HepG2 (cell line): ENCODE data around the gene CDC6. TPM values are rescaled to one million over a fixed set of nuclear protein-coding genes. Genes with fewer than 3 reads are reported as not detected.

Experiments used
- FIP1L1 ChIP-seq: fragments of 200-400 bp; formaldehyde crosslinking; IDR thresholded peaks from 2 replicates; pipeline ENCODE4 v1.6.1; 2018; ENCODE audit warnings: low read depth, mild to moderate bottlenecking, low read length, moderate library complexity, borderline replicate concordance; ENCODE audit not compliant: insufficient read depth
- FOXO1 ChIP-seq: sonication (generic); formaldehyde crosslinking; IDR thresholded peaks from 2 replicates; pipeline ENCODE4 v1.4.0; 2020; ENCODE audit warnings: missing genetic modification reagents
- GATAD2A ChIP-seq: IDR thresholded peaks from 2 replicates; pipeline ENCODE4 v1.6.1; 2016
- HINFP ChIP-seq: sonication (generic); formaldehyde crosslinking; IDR thresholded peaks from 2 replicates; pipeline ENCODE4 v1.4.0; 2020; ENCODE audit warnings: low read depth, mild to moderate bottlenecking, missing genetic modification reagents
- HNF1A ChIP-seq, 2 experiments: sonication (generic) in 1 of 2; formaldehyde crosslinking in 1 of 2; IDR thresholded peaks; 2 replicates each; pipeline versions ENCODE4 v1.4.0 to v1.6.1; 2016 to 2020; ENCODE audit warnings: borderline replicate concordance in 1 of 2, low read depth in 1 of 2, mild to moderate bottlenecking in 1 of 2, missing genetic modification reagents in 1 of 2
- IRF9 ChIP-seq: sonication (generic); formaldehyde crosslinking; IDR thresholded peaks from 2 replicates; pipeline ENCODE4 v1.8.0; 2022; ENCODE audit warnings: missing genetic modification reagents, mild to moderate bottlenecking, borderline replicate concordance
- MIXL1 ChIP-seq: IDR thresholded peaks from 2 replicates; pipeline ENCODE4 v1.6.1; 2016
- NFE2 ChIP-seq: sonication (generic); formaldehyde crosslinking; IDR thresholded peaks from 2 replicates; pipeline ENCODE4 v1.4.0; 2020; ENCODE audit warnings: missing genetic modification reagents
- NFRKB ChIP-seq: fragments of 450-650 bp; IDR thresholded peaks from 2 replicates; pipeline ENCODE4 v1.6.1; 2017
- PATZ1 ChIP-seq: sonication (generic); formaldehyde crosslinking; IDR thresholded peaks from 2 replicates; pipeline ENCODE4 v1.4.0; 2020; ENCODE audit warnings: missing genetic modification reagents
- TCF12 ChIP-seq, 2 experiments: fragments of 450-650 bp in 1 of 2; sonication (generic) in 1 of 2; formaldehyde crosslinking in 1 of 2; IDR thresholded peaks; 2 replicates each; pipeline versions ENCODE4 v1.6.1 to v1.8.0; 2017 to 2022; ENCODE audit warnings: antibody characterized with exemption in 1 of 2, mild to moderate bottlenecking in 1 of 2, missing genetic modification reagents in 1 of 2, moderate library complexity in 1 of 2
- ZNF235 ChIP-seq: sonication (generic); formaldehyde crosslinking; IDR thresholded peaks from 2 replicates; pipeline ENCODE4 v1.8.1; 2023; ENCODE audit warnings: mild to moderate bottlenecking, missing genetic modification reagents, borderline replicate concordance
- ZNF317 ChIP-seq: sonication (generic); formaldehyde crosslinking; IDR thresholded peaks from 2 replicates; pipeline ENCODE4 v1.5.0; 2020; ENCODE audit warnings: mild to moderate bottlenecking, missing genetic modification reagents
- ZNF460 ChIP-seq: sonication (generic); formaldehyde crosslinking; IDR thresholded peaks from 2 replicates; pipeline ENCODE4 v1.5.1; 2020; ENCODE audit warnings: missing genetic modification reagents, mild to moderate bottlenecking, borderline replicate concordance
- ZNF619 ChIP-seq: sonication (generic); formaldehyde crosslinking; IDR thresholded peaks from 2 replicates; pipeline ENCODE4 v1.4.0; 2020; ENCODE audit warnings: mild to moderate bottlenecking, missing genetic modification reagents
- ZNF703 ChIP-seq: sonication (generic); formaldehyde crosslinking; IDR thresholded peaks from 2 replicates; pipeline ENCODE4 v1.5.1; 2020; ENCODE audit warnings: missing genetic modification reagents, mild to moderate bottlenecking, moderate library complexity, borderline replicate concordance
- ZNF768 ChIP-seq: sonication (generic); formaldehyde crosslinking; IDR thresholded peaks from 2 replicates; pipeline ENCODE4 v1.4.0; 2020; ENCODE audit warnings: missing genetic modification reagents
- ZUFSP ChIP-seq: sonication (generic); formaldehyde crosslinking; IDR thresholded peaks from 2 replicates; pipeline ENCODE4 v1.9.0; 2021; ENCODE audit warnings: missing genetic modification reagents, mild to moderate bottlenecking, borderline replicate concordance
- polyA plus RNA-seq, 8 experiments: library from polyadenylated mRNA; depleted of rRNA in 3 of 8; stranded (reverse) in 7 of 8; unstranded in 1 of 8; fragments of >200 nt; fragmentation: Illumina TruSeq in 4 of 8; extraction: Trizol in 4 of 8; gene quantifications; 2 replicates each; pipeline versions ENCODE4 v1.2.1 to v1.2.3, GENCODE V29; 2011 to 2016; ENCODE audit warnings: low read depth in 4 of 8, missing spikeins in 1 of 8, mixed read lengths in 1 of 8; ENCODE audit not compliant: insufficient read depth in 1 of 8
- total RNA-seq, 5 experiments: library from RNA; depleted of rRNA; stranded (reverse); fragments of >200 nt; fragmentation: Illumina TruSeq; extraction: Trizol; gene quantifications; 2 replicates each; pipeline ENCODE4 v1.2.3, GENCODE V29; 2016; ENCODE audit warnings: low read depth in 1 of 5

CDC6 gene
- total and polyA plus RNA-seq, 2 of the 13 experiments (the other 11 are each of a cell fraction or from before 2014, with no cell fraction given): 17.4 to 114 TPM

GRCh38 chr17:40290629-40291280 lies 3.1 kb downstream of the CDC6 start (continued):
- TF ChIP-seq HNF1A (IDR thresholded peaks at IDR 0.05; ENCODE audit: low read depth) (no peak), HNF1A (CRISPR knock-in tag; IDR thresholded peaks at IDR 0.05; ENCODE audit: borderline replicate concordance) (no peak), ZNF703 (no peak), FOXO1 (CRISPR knock-in tag) (no peak), ZUFSP (no peak), PATZ1 (CRISPR knock-in tag) (0 out of 2 replicates have a peak, but pooled peaks have one; percentile 7), ZNF768 (CRISPR knock-in tag) (no peak), ZNF317 (no peak), ZNF619 (no peak), IRF9 (CRISPR knock-in tag) (no peak), GATAD2A (CRISPR knock-in tag) (peak; percentile 51; the same call in 1 of the 2 replicates), ZNF235 (CRISPR knock-in tag) (no peak), TCF12 (IDR thresholded peaks at IDR 0.05) (no peak), TCF12 (CRISPR knock-in tag; IDR thresholded peaks at IDR 0.05) (no peak), NFE2 (CRISPR knock-in tag) (0 out of 2 replicates have a peak, but pooled peaks have one; percentile 15), NFRKB (no peak), ZNF460 (CRISPR knock-in tag) (no peak), HINFP (no peak), FIP1L1 (no peak), MIXL1 (CRISPR knock-in tag) (peak; percentile 50; the same call in 1 of the 2 replicates)
